WTC11 (cell line): ENCODE measurements around the gene IP6K3.

ENCODE experiments used
- ATF3 ChIP-seq: sonication (generic); formaldehyde crosslinking; conservative IDR thresholded peaks from 2 replicates; pipeline ENCODE4 v1.8.1; 2022; ENCODE audit warnings: mild to moderate bottlenecking, missing genetic modification reagents
- CREB1 ChIP-seq: sonication (generic); formaldehyde crosslinking; IDR thresholded peaks from 2 replicates; pipeline ENCODE4 v1.8.0; 2023; ENCODE audit warnings: mild to moderate bottlenecking, missing genetic modification reagents
- CTCF ChIP-seq: fragments of 200-600 bp; IDR thresholded peaks from 2 replicates; pipeline ENCODE4 v1.8.0; 2022; ENCODE audit warnings: antibody characterized with exemption
- E2F4 ChIP-seq: sonication (generic); formaldehyde crosslinking; IDR thresholded peaks from 2 replicates; pipeline ENCODE4 v1.8.1; 2022; ENCODE audit warnings: low read depth, mild to moderate bottlenecking, moderate library complexity, missing genetic modification reagents, borderline replicate concordance
- GRHL2 ChIP-seq: fragments of 250-450 bp; sonication (Bioruptor Pico); IDR thresholded peaks from 2 replicates; pipeline ENCODE4 v1.8.0; 2022; ENCODE audit warnings: mild to moderate bottlenecking, moderate library complexity; ENCODE audit not compliant: insufficient replicate concordance, severe bottlenecking
- HMGXB4 ChIP-seq: sonication (generic); formaldehyde crosslinking; IDR thresholded peaks from 2 replicates; pipeline ENCODE4 v1.8.1; 2023; ENCODE audit warnings: mild to moderate bottlenecking, moderate library complexity, missing genetic modification reagents
- MAX ChIP-seq: sonication (generic); formaldehyde crosslinking; IDR thresholded peaks from 2 replicates; pipeline ENCODE4 v1.8.0; 2022; ENCODE audit warnings: mild to moderate bottlenecking, missing genetic modification reagents
- NFE2L1 ChIP-seq: sonication (generic); formaldehyde crosslinking; IDR thresholded peaks from 2 replicates; pipeline ENCODE4 v1.8.1; 2023; ENCODE audit warnings: missing genetic modification reagents
- SMAD3 ChIP-seq: sonication (generic); formaldehyde crosslinking; IDR thresholded peaks from 2 replicates; pipeline ENCODE4 v1.8.0; 2022; ENCODE audit warnings: missing genetic modification reagents, mild to moderate bottlenecking, borderline replicate concordance

GRCh38 chr6:33748841-33749240 is 2.1 kb upstream of the IP6K3 start:
- TF ChIP-seq ATF3 (CRISPR knock-in tag) = no peak
- no peak for TF ChIP-seq CTCF
- no peak for TF ChIP-seq MAX (CRISPR knock-in tag)
- no peak for TF ChIP-seq CREB1 (CRISPR knock-in tag)
- TF ChIP-seq HMGXB4 (CRISPR knock-in tag) = no peak
- TF ChIP-seq GRHL2 (CRISPR knock-in tag) = no peak
- TF ChIP-seq E2F4 (CRISPR knock-in tag) = no peak
- no peak for TF ChIP-seq NFE2L1 (CRISPR knock-in tag)
- no peak for TF ChIP-seq SMAD3 (CRISPR knock-in tag)
